HEK293 (cell line): ENCODE measurements around the gene GOPC.

Experiments used
- CTCF ChIA-PET: fragments of 350-600 bp; formaldehyde crosslinking; extraction: SDS; loops from one replicate; lab custom pipeline; 2021; ENCODE audit warnings: antibody characterized with exemption; lab: Yijun Ruan, JAX
- POLR2A ChIA-PET: fragments of 300-600 bp; formaldehyde crosslinking; extraction: SDS; loops from one replicate; lab custom pipeline; 2020; ENCODE audit warnings: antibody characterized with exemption, inconsistent platforms; lab: Yijun Ruan, JAX
- H3K27ac ChIP-seq: fragments of 200-500 bp; sonication (Bioruptor generic); 2 replicates; pipeline ENCODE4 v1.5.1; 2014; ENCODE audit warnings: low read depth, low read length, control low read depth, inconsistent platforms; ENCODE audit errors: extremely low read depth
- H3K36me3 ChIP-seq, 2 experiments: fragments of 200-500 bp in 1 of 2; sonication (Bioruptor generic) in 1 of 2; 1 replicate in 1 of 2; 2 replicates in 1 of 2; pipeline ENCODE4 v1.5.1; 2014 to 2017; ENCODE audit warnings: inconsistent platforms in 2 of 2, low read length in 2 of 2; ENCODE audit not compliant: control insufficient read depth in 2 of 2, insufficient read depth in 1 of 2
- H3K4me1 ChIP-seq: fragments of 200-500 bp; sonication (Bioruptor generic); 2 replicates; pipeline ENCODE4 v1.5.1; 2014; ENCODE audit warnings: mild to moderate bottlenecking, low read length, inconsistent platforms; ENCODE audit not compliant: control insufficient read depth, insufficient read depth
- H3K4me3 ChIP-seq: 2 replicates; pipeline ENCODE4 v1.5.1; 2011; ENCODE audit warnings: low read depth, mild to moderate bottlenecking, control low read depth, low read length, moderate library complexity
- H3K9me3 ChIP-seq: fragments of 200-500 bp; sonication (Bioruptor generic); 2 replicates; pipeline ENCODE4 v1.5.1; 2014; ENCODE audit warnings: low read depth, low read length, inconsistent platforms; ENCODE audit not compliant: control insufficient read depth, insufficient read depth
- GLI4 ChIP-seq: fragments of 450-650 bp; formaldehyde crosslinking; IDR thresholded peaks from 2 replicates; pipeline ENCODE4 v1.5.1; 2016; ENCODE audit warnings: missing biosample characterization, missing genetic modification characterization
- INSM2 ChIP-seq: fragments of 450-650 bp; formaldehyde crosslinking; IDR thresholded peaks from 2 replicates; pipeline ENCODE4 v1.5.1; 2016; ENCODE audit warnings: missing biosample characterization, missing genetic modification characterization
- KLF16 ChIP-seq: fragments of 450-650 bp; formaldehyde crosslinking; IDR thresholded peaks from 2 replicates; pipeline ENCODE4 v1.5.1; 2017; ENCODE audit warnings: missing biosample characterization, missing genetic modification characterization
- PRDM10 ChIP-seq: fragments of 450-650 bp; formaldehyde crosslinking; IDR thresholded peaks from 2 replicates; pipeline ENCODE4 v1.5.1; 2016; ENCODE audit warnings: missing biosample characterization, missing genetic modification characterization
- SP3 ChIP-seq: fragments of 450-650 bp; formaldehyde crosslinking; IDR thresholded peaks from 2 replicates; pipeline ENCODE4 v1.5.1; 2016; ENCODE audit warnings: missing biosample characterization, missing genetic modification characterization
- TCF7L2 ChIP-seq: IDR thresholded peaks from 2 replicates; pipeline ENCODE4 v1.6.1; 2011; ENCODE audit warnings: low read depth, mild to moderate bottlenecking, inconsistent platforms, low read length, moderate library complexity, borderline replicate concordance
- TSHZ1 ChIP-seq: fragments of 450-650 bp; formaldehyde crosslinking; IDR thresholded peaks from 2 replicates; pipeline ENCODE4 v1.5.1; 2016; ENCODE audit warnings: missing biosample characterization, missing genetic modification characterization, borderline replicate concordance
- ZNF114 ChIP-seq: fragments of 450-650 bp; formaldehyde crosslinking; IDR thresholded peaks from 2 replicates; pipeline ENCODE4 v1.5.0; 2017; ENCODE audit warnings: missing biosample characterization, missing genetic modification characterization
- ZNF174 ChIP-seq: fragments of 450-650 bp; formaldehyde crosslinking; IDR thresholded peaks from 2 replicates; pipeline ENCODE4 v1.5.0; 2017; ENCODE audit warnings: missing biosample characterization, mild to moderate bottlenecking, missing genetic modification characterization
- ZNF202 ChIP-seq: fragments of 450-650 bp; formaldehyde crosslinking; IDR thresholded peaks from 2 replicates; pipeline ENCODE4 v1.5.1; 2016; ENCODE audit warnings: missing biosample characterization, missing genetic modification characterization, borderline replicate concordance
- ZNF610 ChIP-seq: fragments of 450-650 bp; formaldehyde crosslinking; IDR thresholded peaks from 2 replicates; pipeline ENCODE4 v1.5.1; 2016; ENCODE audit warnings: missing biosample characterization, missing genetic modification characterization, borderline replicate concordance
- ZNF660 ChIP-seq: fragments of 450-650 bp; IDR thresholded peaks from 2 replicates; pipeline ENCODE4 v1.5.1; 2018; ENCODE audit warnings: missing biosample characterization, mild to moderate bottlenecking, missing genetic modification characterization
- ZNF768 ChIP-seq: fragments of 450-650 bp; formaldehyde crosslinking; IDR thresholded peaks from 2 replicates; pipeline ENCODE4 v1.5.1; 2018; ENCODE audit warnings: missing biosample characterization, mild to moderate bottlenecking, missing genetic modification characterization
- ZNF785 ChIP-seq: fragments of 450-650 bp; formaldehyde crosslinking; IDR thresholded peaks from 2 replicates; pipeline ENCODE4 v1.5.1; 2016; ENCODE audit warnings: missing biosample characterization, missing genetic modification characterization

The GOPC gene

GRCh38 chr6:117513778-117514365 lies 88.4 kb downstream of the GOPC start (continued):
- TF ChIP-seq TSHZ1 (tag by site-specific recombination): no peak
- TF ChIP-seq GLI4 (tag by site-specific recombination): no peak
- no peak for TF ChIP-seq SP3
- TF ChIP-seq ZNF174 (tag by site-specific recombination): no peak
- TF ChIP-seq INSM2: no peak
- TF ChIP-seq ZNF660 (tag by site-specific recombination): no peak
- no peak for TF ChIP-seq PRDM10 (tag by site-specific recombination)
- no peak for TF ChIP-seq ZNF114
- no peak for TF ChIP-seq ZNF610 (tag by site-specific recombination)
- no peak for TF ChIP-seq TCF7L2

- Histone ChIP-seq H3K4me3 (no peak overlapping the region), H3K27ac (no peak overlapping the region), H3K36me3 (peaks cover 0 to 5% of the 10 kb centered on the region in 2 experiments; a peak in 1 of 3 replicates), H3K4me1 (peaks cover 4% of the 10 kb centered on the region; the same call in 1 of the 2 replicates), H3K9me3 (no peaks in the 10 kb centered on the region)
- TF ChIP-seq ZNF768 (tag by site-specific recombination) (no peak), ZNF202 (tag by site-specific recombination) (no peak), ZNF785 (tag by site-specific recombination) (no peak), KLF16 (tag by site-specific recombination) (no peak)
- ChIA-PET POLR2A (no interaction called here), CTCF (no interaction called here)
Observed at GRCh38 chr6:117512987-117513573, 89.2 kb downstream of the GOPC start.
